HG03045 (cell line): ENCODE data around the gene HOXA9.

ENCODE experiments used
- ATAC-seq: cut with Tn5 transposase; IDR thresholded peaks from one replicate; pipeline ENCODE4 v1.9.1; 2021; ENCODE audit warnings: mild to moderate bottlenecking, moderate library complexity; ENCODE audit not compliant: unreplicated experiment

Gene HOXA9

DNA sequence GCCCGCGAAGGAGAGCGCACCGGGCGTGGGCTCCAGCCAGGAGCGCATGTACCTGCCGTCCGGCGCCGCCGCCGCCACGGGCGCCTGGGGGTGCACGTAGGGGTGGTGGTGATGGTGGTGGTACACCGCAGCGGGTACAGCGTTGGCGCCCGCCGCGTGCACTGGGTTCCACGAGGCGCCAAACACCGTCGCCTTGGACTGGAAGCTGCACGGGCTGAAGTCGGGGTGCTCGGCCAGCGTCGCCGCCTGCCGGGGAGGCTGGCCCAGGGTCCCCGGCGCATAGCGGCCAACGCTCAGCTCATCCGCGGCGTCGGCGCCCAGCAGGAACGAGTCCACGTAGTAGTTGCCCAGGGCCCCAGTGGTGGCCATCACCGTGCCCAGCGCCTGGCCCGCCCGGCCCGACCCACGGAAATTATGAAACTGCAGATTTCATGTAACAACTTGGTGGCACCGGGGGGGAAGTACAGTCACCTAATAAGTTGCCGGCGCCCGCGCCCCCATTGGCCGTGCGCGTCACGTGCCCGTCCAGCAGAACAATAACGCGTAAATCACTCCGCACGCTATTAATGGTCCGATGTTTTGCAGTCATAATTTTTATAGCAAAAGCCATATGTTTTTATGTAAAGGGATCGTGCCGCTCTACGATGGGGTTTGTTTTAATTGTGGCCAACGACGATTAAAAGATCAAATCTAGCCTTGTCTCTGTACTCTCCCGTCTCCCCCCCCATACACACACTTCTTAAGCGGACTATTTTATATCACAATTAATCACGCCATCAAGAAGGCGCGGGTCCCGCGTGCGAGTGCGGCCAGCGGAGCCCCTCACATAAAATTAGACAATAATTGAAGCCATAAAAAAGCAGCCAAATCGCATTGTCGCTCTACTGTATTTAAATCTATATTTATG lies at the start of gene HOXA9:
Gene HOXA9, minus strand, starts transcription at position 449 of the 907 bp plus-strand sequence. Its CDS starts 80 bp downstream, at position 369.
- ATAC-seq, result no peak

DNA sequence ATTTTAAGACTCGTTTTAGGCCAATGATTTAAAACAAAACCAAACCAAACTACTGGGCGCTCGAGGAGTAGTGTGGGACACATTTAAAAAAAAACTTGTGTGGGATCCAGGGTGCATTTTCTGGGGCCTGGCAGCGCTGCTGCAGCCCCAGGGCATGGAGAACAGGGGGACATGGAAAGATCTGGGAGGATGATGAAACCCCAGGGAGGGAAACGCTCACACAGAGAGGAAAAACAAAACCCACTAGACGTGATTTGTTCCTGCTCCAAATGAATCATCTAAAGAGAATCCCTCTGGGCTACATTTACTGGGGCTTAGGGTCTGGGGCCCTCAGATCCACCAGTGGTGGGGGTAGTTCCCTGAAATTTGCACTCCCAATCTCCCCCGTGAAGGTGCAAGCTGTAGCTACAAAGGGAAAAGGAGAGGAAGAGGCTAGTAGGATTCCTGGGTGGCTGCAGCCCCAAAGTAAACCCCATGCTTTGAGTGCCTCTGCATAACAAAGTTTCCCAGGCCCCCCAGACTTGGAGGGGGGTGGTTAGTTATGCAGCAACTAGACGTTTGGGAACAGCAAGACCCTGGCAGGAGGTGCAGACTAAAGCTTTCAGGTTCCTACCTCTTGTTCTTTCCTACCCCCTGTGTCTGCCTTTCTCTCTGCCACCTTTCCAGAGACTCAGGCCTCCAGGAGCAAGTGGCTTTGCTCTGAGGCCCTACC lies 49.1 kb upstream of the HOXA9 start:
- no peak for ATAC-seq

DNA sequence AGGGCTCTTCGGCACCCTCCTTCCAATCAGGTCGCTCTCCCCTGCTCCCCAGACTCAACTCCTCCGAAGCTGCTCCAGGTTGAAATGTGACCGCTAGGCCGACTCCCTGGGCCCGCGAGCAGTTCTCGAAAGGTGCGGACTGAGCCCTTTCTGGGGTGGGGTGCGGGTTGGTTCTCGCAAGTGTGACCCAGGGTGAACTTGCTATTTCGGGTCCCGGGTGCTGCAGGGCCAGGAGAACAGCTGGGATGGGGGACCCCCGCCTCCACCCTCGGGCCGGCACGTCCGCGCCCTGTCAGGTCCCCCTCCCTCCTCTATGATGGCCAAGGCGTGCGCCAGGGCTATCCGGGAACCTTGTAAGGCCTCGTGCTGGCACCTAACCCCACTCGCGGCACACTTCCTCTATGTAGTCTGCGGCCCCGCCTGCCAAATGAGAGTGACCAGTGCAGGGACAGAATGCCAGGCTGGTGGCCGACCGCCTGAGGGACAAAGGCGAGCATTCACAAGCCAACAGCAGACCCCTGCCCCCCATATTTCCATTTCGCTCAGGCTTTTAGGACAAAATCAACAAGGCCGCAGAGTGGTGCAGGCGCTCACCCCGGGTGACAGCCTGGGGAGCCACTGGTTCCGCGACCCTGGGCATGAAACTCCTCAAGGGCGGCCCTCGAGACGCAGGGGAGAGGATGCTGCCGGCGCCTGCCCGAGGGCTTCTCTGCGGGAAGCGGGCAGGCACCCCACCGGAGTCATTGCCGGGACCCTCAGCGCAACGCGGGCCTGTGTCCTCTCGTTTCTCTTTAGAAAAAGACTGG lies 48.3 kb upstream of the HOXA9 start:
- no peak for ATAC-seq

- no peak for ATAC-seq
Measured at GRCh38 chr7:27212497-27213432, 47.4 kb upstream of the HOXA9 start.

GRCh38 chr7:27211764-27212204 lies 46.4 kb upstream of the HOXA9 start:
- ATAC-seq, result no peak

DNA sequence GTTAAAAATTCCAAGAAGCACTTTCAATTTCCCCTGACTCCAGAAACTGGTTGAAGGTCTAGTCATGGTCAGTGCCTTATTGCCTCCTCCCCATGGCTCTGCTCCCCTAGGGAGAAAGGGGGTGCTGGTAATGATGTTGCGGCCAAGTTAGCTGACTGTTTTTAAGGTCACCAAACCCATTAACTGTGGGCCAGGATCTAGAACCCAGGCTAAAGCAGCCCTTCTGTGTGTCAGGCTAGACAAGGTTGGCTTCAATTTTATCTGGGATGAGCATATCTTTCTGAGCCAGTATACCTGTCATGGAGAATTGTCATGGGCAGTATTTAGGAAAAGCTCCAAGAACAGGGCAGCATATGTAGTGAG lies 45.7 kb upstream of the HOXA9 start:
- ATAC-seq, result no peak

- ATAC-seq, result no peak
Measured at GRCh38 chr7:27210441-27211083, 45.2 kb upstream of the HOXA9 start.

GRCh38 chr7:27209933-27210440 lies 44.6 kb upstream of the HOXA9 start:
- no peak for ATAC-seq

DNA sequence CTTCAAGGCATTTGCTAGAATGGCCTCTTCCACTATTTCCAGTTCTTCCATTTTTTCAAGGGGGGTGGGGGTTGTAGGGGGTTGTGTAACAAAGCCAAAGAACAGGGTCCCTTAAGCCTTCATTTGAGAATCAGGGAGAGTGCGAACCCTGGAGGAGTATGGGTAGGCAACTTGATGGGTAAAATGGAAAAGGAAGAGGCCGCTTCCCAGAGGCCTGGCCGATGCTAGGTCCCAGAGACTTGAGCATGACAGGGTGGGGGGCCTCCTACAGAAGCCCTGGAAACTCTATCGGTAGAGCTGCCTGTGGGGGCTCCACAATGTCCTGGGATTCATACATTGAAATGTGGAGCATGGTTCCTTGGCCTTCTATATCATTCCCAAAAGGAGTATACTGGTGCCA lies 43.7 kb upstream of the HOXA9 start:
- ATAC-seq, result no peak

DNA sequence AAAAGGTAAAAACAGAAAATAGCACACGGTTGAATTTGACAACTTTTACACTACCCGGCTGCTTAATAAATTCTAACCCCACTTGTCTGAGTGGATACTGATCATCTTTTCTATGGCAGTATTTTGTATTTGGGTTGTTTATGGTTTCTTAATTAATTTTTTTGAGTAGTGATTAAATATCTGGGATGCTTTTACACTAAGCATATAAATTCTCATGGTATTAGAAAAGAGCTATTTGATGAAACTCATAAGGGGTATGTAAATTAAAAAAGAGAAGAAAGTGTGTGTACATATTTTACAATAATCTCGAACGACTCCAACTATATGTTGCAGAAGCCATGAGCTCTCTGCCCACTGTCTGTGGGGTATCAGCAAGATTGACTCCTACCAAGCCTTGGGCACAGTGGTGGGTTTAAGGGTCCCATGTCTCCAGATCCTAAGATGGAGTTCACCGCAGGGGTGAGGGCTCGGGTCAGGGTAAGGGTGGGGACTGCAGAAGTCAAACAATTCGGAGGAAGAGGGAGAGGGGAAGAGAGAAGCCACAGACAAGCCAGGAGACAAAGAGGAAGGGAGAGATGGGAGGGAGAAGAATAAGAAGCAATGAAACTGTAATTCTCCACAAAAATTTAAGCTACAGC lies 42.1 kb upstream of the HOXA9 start:
- no peak for ATAC-seq

DNA sequence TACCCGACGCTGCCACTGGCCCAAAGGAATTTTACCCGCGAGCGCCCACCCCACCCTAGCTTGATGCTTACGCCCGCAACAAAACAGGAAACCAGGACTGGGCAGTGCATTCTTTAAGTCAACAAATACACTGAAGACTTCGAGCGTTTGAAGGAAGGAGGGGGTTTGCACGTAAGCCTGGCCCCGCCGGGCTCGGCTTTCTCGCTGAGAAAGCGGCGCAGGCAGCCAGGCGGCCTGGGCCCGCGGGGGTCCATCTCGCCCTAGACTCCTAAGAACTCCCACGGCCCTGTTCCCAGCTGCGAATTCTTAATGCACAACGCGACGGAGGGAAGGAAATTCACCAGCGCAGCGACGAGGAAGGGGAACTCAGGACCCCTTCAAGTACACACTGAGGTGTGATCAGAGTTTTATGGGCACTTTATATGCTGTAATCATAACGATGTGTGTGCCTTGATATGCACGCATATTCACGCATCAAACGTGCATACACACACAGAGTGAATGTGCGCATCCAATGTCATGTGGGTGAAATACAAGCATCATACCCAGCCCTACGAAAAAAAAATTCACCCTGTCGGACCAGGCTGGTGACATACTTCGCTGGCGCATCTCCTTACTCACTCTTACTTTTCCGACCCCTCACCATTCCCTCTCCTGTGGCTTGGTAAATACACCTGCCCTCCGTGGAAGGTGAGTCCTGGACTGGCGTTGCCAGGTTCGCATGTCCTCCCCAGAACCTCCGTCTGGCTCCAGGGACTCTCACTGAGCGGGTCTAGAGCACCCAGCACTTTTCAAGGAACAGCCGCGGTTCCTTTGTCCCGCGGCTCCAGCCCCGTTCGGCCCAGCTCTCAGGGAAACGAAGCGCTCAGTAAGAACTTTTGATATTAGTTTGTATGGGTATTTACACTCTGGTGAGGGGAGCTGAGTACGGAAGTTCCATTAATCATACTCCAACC lies 40.3 kb upstream of the HOXA9 start:
- ATAC-seq, result no peak

DNA sequence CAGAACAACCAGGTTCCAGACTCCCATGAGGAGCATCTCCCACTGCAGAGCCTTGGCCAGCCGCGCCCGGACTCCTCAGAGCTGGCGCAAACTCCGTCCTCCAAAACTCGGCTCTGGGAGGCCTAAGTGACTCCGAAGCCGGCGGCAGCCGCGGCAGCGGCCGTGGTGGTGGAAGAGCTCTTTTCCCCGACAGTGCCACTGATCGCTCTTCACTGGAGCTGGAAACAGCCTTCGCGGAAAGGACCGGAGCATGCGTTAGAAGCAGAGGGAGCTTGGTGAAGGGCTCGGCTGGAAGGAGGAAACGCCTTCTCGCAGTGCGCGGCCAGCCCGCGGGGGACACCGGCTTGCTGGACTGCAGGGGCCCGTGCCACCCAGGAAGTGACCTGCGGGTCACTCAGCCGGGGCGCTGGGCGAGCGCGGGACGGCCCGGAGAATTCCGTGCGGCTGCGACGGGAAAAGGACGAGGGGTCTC lies 39.5 kb upstream of the HOXA9 start:
- ATAC-seq, result no peak

- ATAC-seq, result no peak
Measured at GRCh38 chr7:27203964-27204594, 38.7 kb upstream of the HOXA9 start.

GRCh38 chr7:27203365-27203953 lies 38.1 kb upstream of the HOXA9 start:
- ATAC-seq, result no peak

DNA sequence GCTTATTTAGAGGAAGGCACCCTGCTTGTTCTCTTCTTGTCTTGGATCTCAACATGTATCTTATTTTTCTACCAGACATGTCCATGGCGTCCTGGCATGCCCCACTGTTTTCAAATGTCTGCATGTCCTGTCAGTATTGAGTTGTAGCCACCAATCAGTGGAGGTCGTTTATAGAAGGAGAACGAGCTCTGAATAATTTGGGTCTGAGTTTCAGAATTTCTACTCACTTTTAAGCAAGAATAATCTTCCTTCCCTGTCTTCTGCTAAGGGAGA lies 37.5 kb upstream of the HOXA9 start:
- no peak for ATAC-seq

DNA sequence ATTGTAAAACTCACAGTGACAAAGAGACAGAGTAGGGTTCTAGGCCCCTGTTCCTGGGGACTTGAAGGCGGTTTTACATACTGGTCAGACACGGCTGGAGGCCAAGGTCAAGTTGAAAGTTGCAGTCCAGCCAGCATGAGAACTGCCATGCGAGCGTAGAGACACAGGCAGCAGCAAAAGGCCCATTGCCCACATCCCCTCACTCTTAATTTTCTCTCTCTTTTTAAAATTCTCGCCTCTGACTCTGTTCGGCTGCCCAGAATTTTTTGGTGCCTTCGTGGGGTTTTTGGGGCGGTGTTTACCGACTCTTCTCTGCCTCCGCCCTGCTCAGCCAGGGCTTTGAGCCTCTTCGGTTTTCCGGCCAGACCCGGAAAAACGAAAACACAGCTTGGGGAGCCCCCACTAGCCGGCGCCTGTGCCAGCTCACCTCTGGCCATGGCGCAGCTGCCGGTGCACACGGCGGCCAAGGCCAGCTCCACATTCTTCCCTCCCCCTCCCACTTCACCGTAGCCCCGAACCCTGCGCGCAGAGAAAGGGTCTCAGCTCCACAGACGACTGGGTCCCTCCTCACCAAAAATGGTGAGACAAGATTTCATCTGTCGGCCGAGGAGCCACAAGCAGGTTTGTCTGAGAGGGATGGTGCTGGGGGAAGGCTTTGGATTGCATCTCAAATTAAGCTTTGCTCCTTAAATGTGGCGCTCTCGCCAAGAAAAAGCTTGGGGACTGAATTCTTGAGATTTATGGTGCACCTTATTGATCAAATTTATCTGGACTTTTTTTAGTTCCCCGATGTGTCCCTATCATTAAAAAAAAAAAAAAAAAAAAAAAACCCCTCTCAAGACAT lies 36.9 kb upstream of the HOXA9 start:
- no peak for ATAC-seq
